Measurements from ENCODE around the gene EIF2D. TPM values are rescaled to one million over a fixed set of nuclear protein-coding genes. Genes with fewer than 3 reads are reported as not detected.

EIF2D gene
- total RNA-seq, 2 experiments from 2014 or later = 100 to 102 TPM

DNA sequence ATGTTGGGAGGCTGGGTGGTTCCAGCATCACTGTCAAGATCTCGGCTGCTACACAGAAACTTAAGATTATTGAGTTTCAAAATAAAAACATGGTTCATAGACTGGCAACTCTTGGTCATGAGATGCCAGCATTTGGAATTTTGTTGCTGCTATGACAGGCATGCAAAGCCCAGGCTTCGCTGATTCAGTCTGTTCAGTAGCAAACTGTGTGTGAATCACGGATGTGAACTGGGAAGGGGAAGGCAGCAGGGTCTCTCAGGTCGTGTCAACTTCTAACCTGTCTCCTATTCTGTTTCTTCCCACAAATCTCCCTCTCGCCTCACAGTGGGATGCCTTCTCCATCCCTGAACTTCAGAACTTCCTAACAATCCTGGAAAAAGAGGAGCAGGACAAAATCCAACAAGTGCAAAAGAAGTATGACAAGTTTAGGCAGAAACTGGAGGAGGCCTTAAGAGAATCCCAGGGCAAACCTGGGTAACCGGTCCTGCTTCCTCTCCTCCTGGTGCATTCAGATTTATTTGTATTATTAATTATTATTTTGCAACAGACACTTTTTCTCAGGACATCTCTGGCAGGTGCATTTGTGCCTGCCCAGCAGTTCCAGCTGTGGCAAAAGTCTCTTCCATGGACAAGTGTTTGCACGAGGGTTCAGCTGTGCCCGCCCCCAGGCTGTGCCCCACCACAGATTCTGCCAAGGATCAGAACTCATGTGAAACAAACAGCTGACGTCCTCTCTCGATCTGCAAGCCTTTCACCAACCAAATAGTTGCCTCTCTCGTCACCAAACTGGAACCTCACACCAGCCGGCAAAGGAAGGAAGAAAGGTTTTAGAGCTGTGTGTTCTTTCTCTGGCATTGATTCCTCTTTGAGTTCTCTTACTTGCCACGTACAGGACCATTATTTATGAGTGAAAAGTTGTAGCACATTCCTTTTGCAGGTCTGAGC, 25.5 kb downstream of the EIF2D start:
- H3K9me3 Mint-ChIP-seq = no peaks in the 10 kb centered on the region
- ChIA-PET POLR2A (interaction anchor here (0.7 to 30.6 kb wide), 6 partner anchors 8 to 44 kb away, joined by 3 to 1021 read pairs (median 4); no protein-coding TSS in a partner anchor), CTCF (interaction anchor here (0.9 to 19.1 kb wide), 12 partner anchors 22 to 107 kb away, joined by 3 to 583 read pairs (median 6); partner anchors contain the start of gene RASSF5)
- intact Hi-C loops (cut with micrococcal nuclease) = no loop called here
- H3K4me1 Mint-ChIP-seq (ENCODE audit: low read depth) = peaks cover 88% of the 10 kb centered on the region
- H3K27me3 Mint-ChIP-seq = no peaks in the 10 kb centered on the region
- H3K36me3 Mint-ChIP-seq (ENCODE audit: low read depth) = peaks cover 83% of the 10 kb centered on the region
- DNase-seq (no peak), ATAC-seq (no peak)
- H3K4me3 Mint-ChIP-seq = no peak overlapping the region
- TF ChIP-seq, protein P1, sequence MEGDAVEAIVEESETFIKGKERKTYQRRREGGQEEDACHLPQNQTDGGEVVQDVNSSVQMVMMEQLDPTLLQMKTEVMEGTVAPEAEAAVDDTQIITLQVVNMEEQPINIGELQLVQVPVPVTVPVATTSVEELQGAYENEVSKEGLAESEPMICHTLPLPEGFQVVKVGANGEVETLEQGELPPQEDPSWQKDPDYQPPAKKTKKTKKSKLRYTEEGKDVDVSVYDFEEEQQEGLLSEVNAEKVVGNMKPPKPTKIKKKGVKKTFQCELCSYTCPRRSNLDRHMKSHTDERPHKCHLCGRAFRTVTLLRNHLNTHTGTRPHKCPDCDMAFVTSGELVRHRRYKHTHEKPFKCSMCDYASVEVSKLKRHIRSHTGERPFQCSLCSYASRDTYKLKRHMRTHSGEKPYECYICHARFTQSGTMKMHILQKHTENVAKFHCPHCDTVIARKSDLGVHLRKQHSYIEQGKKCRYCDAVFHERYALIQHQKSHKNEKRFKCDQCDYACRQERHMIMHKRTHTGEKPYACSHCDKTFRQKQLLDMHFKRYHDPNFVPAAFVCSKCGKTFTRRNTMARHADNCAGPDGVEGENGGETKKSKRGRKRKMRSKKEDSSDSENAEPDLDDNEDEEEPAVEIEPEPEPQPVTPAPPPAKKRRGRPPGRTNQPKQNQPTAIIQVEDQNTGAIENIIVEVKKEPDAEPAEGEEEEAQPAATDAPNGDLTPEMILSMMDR (IDR thresholded peaks at IDR 0.05) = no peak
- peak overlapping the region; percentile 97 for H3K27ac Mint-ChIP-seq

DNA sequence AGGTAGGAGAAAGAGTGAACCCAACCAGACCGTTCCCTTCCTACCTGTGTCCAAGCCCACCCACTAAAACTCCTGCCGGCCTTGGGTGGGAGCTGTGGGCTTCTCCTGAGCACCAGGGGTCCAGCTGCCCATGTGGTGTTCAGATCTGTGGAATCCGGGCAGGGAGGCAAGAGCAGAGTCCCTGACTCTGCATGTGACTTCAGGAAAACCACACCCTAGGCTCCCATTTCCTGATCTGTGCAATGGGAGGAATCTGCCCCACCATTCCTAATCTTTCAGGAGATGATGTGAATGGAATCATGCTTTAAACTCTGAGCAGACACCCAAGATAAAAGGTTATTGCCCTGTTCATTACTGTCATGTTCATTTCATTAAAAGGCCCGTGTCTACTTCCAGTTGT, 27.6 kb downstream of the EIF2D start:
- H3K36me3 Mint-ChIP-seq (ENCODE audit: low read depth) = peaks cover 89% of the 10 kb centered on the region
- peaks cover 88% of the 10 kb centered on the region for H3K4me1 Mint-ChIP-seq (ENCODE audit: low read depth)
- DNase-seq (no peak), ATAC-seq (no peak)
- H3K27me3 Mint-ChIP-seq = no peaks in the 10 kb centered on the region
- H3K27ac Mint-ChIP-seq = peak overlapping the region; percentile 100
- H3K9me3 Mint-ChIP-seq = no peaks in the 10 kb centered on the region
- CTCF ChIA-PET = interaction anchor here (0.9 to 19.1 kb wide), 16 partner anchors 8 to 114 kb away, joined by 3 to 583 read pairs (median 18); partner anchors contain the start of gene IKBKE
- H3K4me3 Mint-ChIP-seq = no peak overlapping the region
- intact Hi-C loops (cut with micrococcal nuclease) = loop anchor here (5.0 kb wide), 1 partner anchor 77 kb away; the partner anchor contains the start of gene RASSF5
- TF ChIP-seq, protein P1 (IDR thresholded peaks at IDR 0.05) = no peak
- POLR2A ChIA-PET = interaction anchor here (0.6 to 30.6 kb wide), 6 partner anchors 9 to 95 kb away, joined by 3 to 1021 read pairs (median 4); no protein-coding TSS in a partner anchor

DNA sequence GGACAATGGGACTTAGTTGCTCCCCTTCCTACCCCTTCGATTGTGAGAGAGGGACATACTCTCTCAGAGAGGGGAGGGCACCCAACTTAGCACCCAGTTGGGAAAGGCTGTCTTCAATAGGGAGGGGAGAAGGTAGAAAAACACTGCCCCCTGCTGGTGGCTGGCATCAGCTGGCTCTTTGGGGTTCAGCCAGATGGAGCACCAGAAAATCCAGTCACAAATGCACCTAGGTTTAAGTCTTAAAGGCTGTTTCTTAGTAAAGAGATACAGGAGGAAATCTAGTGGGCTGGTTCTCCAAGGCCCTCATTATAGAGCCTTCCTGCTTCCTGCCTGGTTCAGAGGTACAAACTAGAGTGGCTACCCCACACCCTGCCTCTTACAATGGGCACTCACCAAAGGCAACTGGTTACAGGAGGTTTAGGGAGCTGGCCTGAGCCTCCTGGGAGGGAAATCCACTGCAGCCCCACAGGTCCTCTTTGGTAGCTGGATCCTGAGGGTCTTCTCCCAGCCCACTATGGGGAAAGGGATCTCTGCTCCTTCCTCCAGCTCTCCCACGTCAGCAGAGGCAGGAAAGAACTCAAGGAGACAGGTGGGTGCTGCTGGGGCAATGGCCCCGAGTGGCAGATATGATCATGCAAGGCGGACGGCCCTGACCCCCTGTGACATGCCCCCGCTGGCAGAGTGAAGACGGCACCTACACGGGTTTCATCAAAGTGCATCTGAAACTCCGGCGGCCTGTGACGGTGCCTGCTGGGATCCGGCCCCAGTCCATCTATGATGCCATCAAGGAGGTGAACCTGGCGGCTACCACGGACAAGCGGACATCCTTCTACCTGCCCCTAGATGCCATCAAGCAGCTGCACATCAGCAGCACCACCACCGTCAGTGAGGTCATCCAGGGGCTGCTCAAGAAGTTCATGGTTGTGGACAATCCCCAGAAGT, 28.3 kb downstream of the EIF2D start:
- Mint-ChIP-seq H3K27me3 (no peaks in the 10 kb centered on the region), H3K4me1 (ENCODE audit: low read depth) (peaks cover 88% of the 10 kb centered on the region), H3K27ac (peak overlapping the region; percentile 100), H3K36me3 (ENCODE audit: low read depth) (peaks cover 91% of the 10 kb centered on the region), H3K9me3 (no peaks in the 10 kb centered on the region), H3K4me3 (peak overlapping the region; percentile 76)
- intact Hi-C loops (cut with micrococcal nuclease) = loop anchor here (2.0 to 5.0 kb wide), 3 partner anchors 27 to 77 kb away; partner anchors contain the start of gene RASSF5
- DNase-seq = peak; percentile 91
- TF ChIP-seq, protein P1 (IDR thresholded peaks at IDR 0.05) = peak; percentile 96
- peak; percentile 22 for ATAC-seq
- ChIA-PET POLR2A (interaction anchor here (0.7 to 30.6 kb wide), 9 partner anchors 9 to 114 kb away, joined by 3 to 1021 read pairs (median 4); partner anchors contain the start of gene IKBKE), CTCF (interaction anchor here (0.6 to 19.1 kb wide), 33 partner anchors 9 to 329 kb away, joined by 3 to 583 read pairs (median 8); partner anchors contain the start of genes DYRK3 and IKBKE)

DNA sequence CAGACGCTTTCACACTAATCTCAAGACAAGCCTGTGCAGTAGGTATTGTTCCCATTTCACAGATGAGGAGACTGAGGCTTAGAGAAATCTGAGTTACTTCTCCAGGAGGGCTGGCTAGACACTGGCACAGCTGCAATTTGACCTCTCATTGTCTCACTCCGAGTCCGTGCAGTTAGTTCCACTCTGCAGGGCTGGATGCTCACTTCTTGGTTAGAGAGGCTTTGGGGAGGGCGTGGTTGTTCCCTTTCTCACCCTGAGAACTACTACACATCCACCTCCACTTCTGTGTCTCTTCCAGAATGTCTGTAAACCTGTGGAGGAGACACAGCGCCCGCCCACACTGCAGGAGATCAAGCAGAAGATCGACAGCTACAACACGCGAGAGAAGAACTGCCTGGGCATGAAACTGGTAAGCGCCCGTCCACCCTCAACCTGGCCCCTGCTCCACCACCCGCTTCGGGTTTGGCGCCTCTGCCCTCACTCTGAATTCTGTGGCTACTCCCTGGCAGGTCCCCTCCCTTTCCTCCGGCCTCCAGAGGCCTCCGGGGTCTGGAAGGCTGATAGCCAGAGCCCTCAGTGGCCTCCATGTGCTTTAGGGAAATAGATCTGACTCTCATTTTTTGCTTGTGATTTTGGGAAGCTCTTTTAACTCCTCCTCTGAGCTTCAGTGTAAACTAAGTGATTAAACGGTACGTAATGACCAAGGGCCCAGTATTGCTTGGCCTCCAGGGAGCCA, 29.1 kb downstream of the EIF2D start:
- Mint-ChIP-seq H3K4me3 (peak overlapping the region; percentile 76), H3K27ac (peak overlapping the region; percentile 100), H3K9me3 (no peaks in the 10 kb centered on the region), H3K4me1 (ENCODE audit: low read depth) (peaks cover 88% of the 10 kb centered on the region), H3K36me3 (ENCODE audit: low read depth) (peaks cover 93% of the 10 kb centered on the region), H3K27me3 (no peaks in the 10 kb centered on the region)
- CTCF ChIA-PET = interaction anchor here (0.6 to 19.1 kb wide), 29 partner anchors 8 to 330 kb away, joined by 3 to 583 read pairs (median 9); partner anchors contain the start of genes DYRK3 and IKBKE
- intact Hi-C loops (cut with micrococcal nuclease) = loop anchor here (2.0 to 5.0 kb wide), 3 partner anchors 26 to 76 kb away; partner anchors contain the start of gene RASSF5
- POLR2A ChIA-PET = interaction anchor here (1.1 to 30.6 kb wide), 7 partner anchors 8 to 119 kb away, joined by 3 to 1021 read pairs (median 4); partner anchors contain the start of gene IKBKE
- DNase-seq (peak; percentile 71), ATAC-seq (no peak)
- TF ChIP-seq, protein P1 (IDR thresholded peaks at IDR 0.05) = no peak
